Thoracic aorta (tissue), 2 donors: ENCODE results near the gene SVOP. TPM values are rescaled to one million over a fixed set of nuclear protein-coding genes. Genes with fewer than 3 reads are reported as not detected.
"Not testable (repeated sequence)": the region's sequence is repeated elsewhere in the genome, so short reads cannot be mapped to it uniquely, and the experiment has no call there.

ENCODE experiments used
- ATAC-seq: fragments of 150-250 bp; one replicate; pipeline ENCODE4 v1.8.0; 2017; ENCODE audit warnings: low read depth; ENCODE audit not compliant: insufficient number of reproducible peaks, low FRiP score
- DNase-seq: peaks from one replicate; pipeline ENCODE4 v3.0.0-alpha.2; 2020; ENCODE audit warnings: low spot score
- H3K27ac ChIP-seq, 2 donors: fragments of 200-600 bp; sonication (generic); 1 replicate in 1 of 2; 2 replicates in 1 of 2; pipeline ENCODE4 v1.5.1; 2016; ENCODE audit warnings: mild to moderate bottlenecking in 2 of 2, moderate library complexity in 2 of 2
- H3K27me3 ChIP-seq: fragments of 200-600 bp; sonication (generic); replicated peaks from 2 replicates; pipeline ENCODE4 v1.6.0; 2016; ENCODE audit warnings: mild to moderate bottlenecking; ENCODE audit not compliant: insufficient read depth
- H3K36me3 ChIP-seq: fragments of 200-600 bp; sonication (generic); one replicate; pipeline ENCODE4 v1.5.1; 2016
- H3K4me1 ChIP-seq, 2 donors: fragments of 200-600 bp; sonication (generic); 1 replicate in 1 of 2; 2 replicates in 1 of 2; pipeline versions ENCODE4 v1.5.1 to v1.6.0; 2016; ENCODE audit warnings: low read depth in 2 of 2, mild to moderate bottlenecking in 1 of 2; ENCODE audit not compliant: control insufficient read depth in 1 of 2
- H3K4me3 ChIP-seq: fragments of 200-600 bp; sonication (generic); 2 replicates; pipeline ENCODE4 v1.5.1; 2016; ENCODE audit warnings: mild to moderate bottlenecking
- H3K9me3 ChIP-seq: fragments of 200-600 bp; sonication (generic); 2 replicates; pipeline ENCODE4 v1.5.1; 2016
- total RNA-seq, 2 donors: library from RNA; depleted of rRNA; stranded (reverse); fragments of >200 nt; gene quantifications; one replicate each; pipeline versions ENCODE4 v1.1.0 to v1.2.3, GENCODE V29; 2016
- TF ChIP-seq, protein P1 (sequence below): fragments of 200-600 bp; sonication (generic); IDR thresholded peaks from one replicate; pipeline ENCODE4 v1.5.1; 2019; ENCODE audit warnings: antibody characterized with exemption

Gene SVOP
- total RNA-seq, 2 donors from 2014 or later, result not detected

DNA sequence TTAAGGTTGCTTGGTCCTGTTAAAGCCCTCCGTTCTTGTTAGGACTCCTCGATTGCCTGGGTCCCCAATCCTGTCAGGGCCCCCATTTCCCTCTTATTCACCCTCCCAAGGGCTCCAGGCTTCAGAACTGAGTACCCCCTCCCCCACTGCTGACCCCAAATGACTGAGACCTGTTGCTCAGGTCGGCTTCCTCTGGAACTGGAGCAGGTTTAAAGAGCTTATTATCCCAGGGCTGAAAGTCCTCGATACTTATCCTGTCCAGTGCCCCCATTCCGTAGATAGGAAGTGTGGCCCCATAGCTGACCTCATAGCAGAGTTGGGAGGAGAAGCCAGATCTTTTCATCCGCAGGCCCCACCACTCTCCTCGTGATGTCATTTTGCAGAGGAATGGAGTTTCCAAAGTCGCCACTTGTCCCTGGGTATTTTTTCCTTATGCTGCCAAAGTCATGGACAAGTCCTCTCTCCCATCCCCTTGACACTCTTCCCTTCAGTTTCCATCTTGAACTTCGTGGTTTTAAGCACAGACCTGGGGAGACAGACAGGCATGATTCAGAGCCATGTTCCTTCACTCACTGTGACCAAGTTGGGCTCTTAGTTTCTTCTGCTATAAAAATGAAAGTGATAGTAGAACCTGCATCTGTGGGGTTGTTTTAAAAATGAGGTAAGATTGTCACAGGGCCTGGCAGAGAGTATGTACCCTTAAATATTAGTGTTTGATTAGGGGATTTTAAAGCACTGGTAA is 32.7 kb upstream of the SVOP start:
- TF ChIP-seq, protein P1, sequence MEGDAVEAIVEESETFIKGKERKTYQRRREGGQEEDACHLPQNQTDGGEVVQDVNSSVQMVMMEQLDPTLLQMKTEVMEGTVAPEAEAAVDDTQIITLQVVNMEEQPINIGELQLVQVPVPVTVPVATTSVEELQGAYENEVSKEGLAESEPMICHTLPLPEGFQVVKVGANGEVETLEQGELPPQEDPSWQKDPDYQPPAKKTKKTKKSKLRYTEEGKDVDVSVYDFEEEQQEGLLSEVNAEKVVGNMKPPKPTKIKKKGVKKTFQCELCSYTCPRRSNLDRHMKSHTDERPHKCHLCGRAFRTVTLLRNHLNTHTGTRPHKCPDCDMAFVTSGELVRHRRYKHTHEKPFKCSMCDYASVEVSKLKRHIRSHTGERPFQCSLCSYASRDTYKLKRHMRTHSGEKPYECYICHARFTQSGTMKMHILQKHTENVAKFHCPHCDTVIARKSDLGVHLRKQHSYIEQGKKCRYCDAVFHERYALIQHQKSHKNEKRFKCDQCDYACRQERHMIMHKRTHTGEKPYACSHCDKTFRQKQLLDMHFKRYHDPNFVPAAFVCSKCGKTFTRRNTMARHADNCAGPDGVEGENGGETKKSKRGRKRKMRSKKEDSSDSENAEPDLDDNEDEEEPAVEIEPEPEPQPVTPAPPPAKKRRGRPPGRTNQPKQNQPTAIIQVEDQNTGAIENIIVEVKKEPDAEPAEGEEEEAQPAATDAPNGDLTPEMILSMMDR, result no peak
- peak overlapping the region in 1 of 2 donors; percentile 62 for H3K27ac ChIP-seq
- no peaks in the 10 kb centered on the region for H3K27me3 ChIP-seq
- no peak for DNase-seq
- H3K4me3 ChIP-seq, result peak overlapping the region; percentile 91
- peaks cover 10 to 23% of the 10 kb centered on the region in 2 donors for H3K4me1 ChIP-seq
- no peaks in the 10 kb centered on the region for H3K36me3 ChIP-seq
- no peaks in the 10 kb centered on the region for H3K9me3 ChIP-seq
- ATAC-seq, result no peak

DNA sequence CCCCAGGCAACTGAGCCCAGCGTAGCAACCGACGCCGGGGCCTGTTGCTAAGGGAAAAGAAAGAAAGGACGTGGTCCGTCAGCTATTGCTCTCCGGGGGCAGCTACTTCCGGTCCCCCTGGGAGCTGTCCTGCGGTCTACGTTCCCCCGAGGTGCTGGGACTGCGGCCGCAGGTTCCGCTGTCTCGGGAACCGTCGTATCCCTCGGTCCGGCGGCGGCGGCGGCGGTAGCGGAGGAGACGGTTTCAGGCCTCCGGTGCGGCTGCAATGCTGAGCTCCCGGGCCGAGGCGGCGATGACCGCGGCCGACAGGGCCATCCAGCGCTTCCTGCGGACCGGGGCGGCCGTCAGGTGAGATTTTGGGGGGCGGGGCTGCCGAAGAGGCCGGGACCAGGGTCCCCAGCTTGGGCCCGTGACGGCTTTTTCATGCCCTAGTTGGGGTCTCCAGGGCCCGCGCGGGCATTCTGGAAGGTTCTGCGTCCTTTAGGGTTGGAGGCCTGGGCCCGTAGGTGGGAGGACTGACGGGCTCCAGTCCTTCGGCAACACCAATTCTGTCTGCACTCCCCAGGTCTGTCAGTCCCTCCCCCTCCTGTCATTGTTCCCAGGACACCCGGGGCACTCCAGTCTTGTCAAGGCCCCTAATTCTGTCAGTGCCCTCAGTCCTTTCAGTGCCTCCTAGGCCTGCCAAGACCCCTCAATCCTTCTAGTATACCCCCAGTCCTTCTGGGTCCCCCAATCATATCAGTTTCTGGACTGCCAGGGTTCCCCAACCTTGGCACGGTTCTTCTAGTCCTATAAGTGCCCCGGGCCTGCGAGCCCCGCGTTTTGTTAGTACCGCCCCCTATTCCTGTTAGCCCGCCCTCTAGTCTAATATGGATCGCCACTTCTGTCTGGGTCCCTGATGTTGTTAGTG is 31.8 kb upstream of the SVOP start, which contains the start of gene USP30:
TSS of gene USP30 (plus strand) at position 163 of the 910 bp plus-strand sequence. CDS start at position 266, 103 bp downstream.
- H3K4me1 ChIP-seq, result peaks cover 10 to 23% of the 10 kb centered on the region in 2 donors
- H3K9me3 ChIP-seq, result no peaks in the 10 kb centered on the region
- TF ChIP-seq, protein P1, result no peak
- peak within 1 kb of the TSS; percentile 59 to 62 for H3K27ac ChIP-seq
- ATAC-seq (peak; percentile 72), DNase-seq (peak; percentile 28)
- peak within 1 kb of the TSS; percentile 91 for H3K4me3 ChIP-seq
- H3K36me3 ChIP-seq, result no peaks in the 10 kb centered on the region
- no peaks in the 10 kb centered on the region for H3K27me3 ChIP-seq

DNA sequence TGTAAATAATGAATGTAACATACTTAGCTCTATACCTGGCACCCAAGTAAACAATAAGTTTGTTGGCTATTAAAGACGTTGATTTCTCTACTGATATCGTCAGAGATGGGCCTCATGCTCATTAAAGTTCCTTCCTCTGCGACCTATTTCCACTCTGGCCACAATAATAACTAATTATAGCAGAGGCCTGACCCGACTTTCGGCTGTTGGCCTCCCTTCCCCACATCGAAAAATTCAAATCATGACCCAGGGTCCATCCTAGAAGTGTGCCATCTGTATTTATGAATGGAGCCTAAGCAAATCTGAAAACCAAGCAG is 31.2 kb upstream of the SVOP start:
- TF ChIP-seq, protein P1, result no peak
- no peak for DNase-seq
- peaks cover 10 to 23% of the 10 kb centered on the region in 2 donors for H3K4me1 ChIP-seq
- no peaks in the 10 kb centered on the region for H3K27me3 ChIP-seq
- H3K9me3 ChIP-seq, result no peaks in the 10 kb centered on the region
- no peaks in the 10 kb centered on the region for H3K36me3 ChIP-seq
- peak overlapping the region; percentile 91 for H3K4me3 ChIP-seq
- no peak for ATAC-seq
- peak overlapping the region; percentile 59 to 62 for H3K27ac ChIP-seq

DNA sequence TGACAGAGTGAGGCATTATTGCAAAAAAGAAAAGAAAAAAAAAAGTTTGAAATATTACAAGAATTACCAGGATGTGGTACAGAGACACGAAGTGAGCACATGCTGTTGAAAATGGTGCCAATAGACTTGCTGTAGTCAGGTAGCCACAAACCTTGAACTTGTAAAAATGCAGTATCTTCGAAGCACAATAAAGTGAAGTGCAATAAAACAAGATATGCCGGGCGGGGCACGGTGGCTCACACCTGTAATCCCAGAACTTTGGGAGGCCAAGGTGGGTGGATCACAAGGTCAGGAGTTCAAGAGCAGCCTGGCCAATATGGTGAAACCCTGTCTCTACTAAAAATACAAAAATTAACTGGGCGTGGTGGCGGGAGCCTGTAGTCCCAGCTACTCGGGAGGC is 28.9 kb upstream of the SVOP start:
- not testable (repeated sequence) for H3K27ac ChIP-seq, H3K4me3 ChIP-seq, DNase-seq, ATAC-seq, H3K27me3 ChIP-seq, H3K9me3 ChIP-seq, H3K36me3 ChIP-seq
- peaks cover 10 to 22% of the 10 kb centered on the region in 2 donors for H3K4me1 ChIP-seq

DNA sequence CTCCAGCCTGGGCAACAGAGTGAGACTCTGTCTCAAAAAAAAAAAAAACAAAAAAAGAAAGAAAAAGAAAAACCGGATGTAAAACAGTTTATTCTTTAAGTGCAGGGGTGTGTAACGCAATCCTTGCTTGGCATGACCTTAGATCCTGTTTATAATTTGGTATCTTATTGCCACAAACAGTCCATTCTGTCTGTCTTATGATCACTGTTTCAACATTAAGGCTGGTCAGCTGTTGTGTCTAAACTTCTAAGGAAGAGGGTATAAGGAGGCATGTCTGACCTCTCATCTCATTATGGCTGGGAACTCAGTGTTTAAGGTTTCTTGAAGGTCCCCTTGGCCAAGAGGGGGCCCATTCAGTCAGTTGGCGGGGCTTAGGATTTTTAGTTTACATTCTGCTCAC is 27.8 kb upstream of the SVOP start:
- not testable (repeated sequence) for H3K27me3 ChIP-seq, H3K36me3 ChIP-seq, H3K9me3 ChIP-seq, ATAC-seq, DNase-seq, H3K27ac ChIP-seq, H3K4me3 ChIP-seq
- peaks cover 9 to 13% of the 10 kb centered on the region in 2 donors for H3K4me1 ChIP-seq
